NT2/D1 (cell line): Measurements from ENCODE around the gene STK24.

Source experiments
- SUZ12 ChIP-seq: IDR thresholded peaks from 2 replicates; pipeline ENCODE4 v1.6.1; 2011; ENCODE audit not compliant: insufficient read length, insufficient read depth; ENCODE audit errors: extremely low read depth
- YY1 ChIP-seq: IDR thresholded peaks from 2 replicates; pipeline ENCODE4 v1.6.1; 2011; ENCODE audit not compliant: insufficient read length, insufficient read depth
- ZNF274 ChIP-seq: IDR thresholded peaks from 2 replicates; pipeline ENCODE4 v1.6.1; 2011; ENCODE audit warnings: mild to moderate bottlenecking, low read depth, low read length

DNA sequence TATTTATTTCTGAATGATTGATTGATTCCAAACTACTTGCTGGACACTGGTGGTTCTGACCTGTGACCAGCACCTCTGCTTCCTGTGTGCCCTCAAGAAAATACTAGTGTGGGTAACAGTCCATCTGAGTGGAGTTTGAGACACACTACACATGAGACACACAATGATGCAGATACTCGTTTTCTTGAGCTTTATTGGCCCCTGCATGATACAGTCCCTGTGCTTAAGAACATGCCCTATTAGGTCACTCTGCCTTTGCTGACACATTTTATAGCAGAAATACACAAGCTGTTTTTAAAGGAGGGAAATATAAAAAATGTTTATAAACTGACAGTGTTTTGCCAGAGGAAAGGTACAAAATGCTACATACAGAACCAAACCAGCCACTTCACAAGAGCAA, 126.9 kb downstream of the STK24 start:
- TF ChIP-seq ZNF274, result no peak
- TF ChIP-seq YY1, result no peak
- no peak for TF ChIP-seq SUZ12
